HepG2 (cell line): Measurements from ENCODE around the gene SECTM1. TPM values are rescaled to one million over a fixed set of nuclear protein-coding genes. Genes with fewer than 3 reads are reported as not detected.

Experiments
- EP300 ChIP-seq, 3 experiments: sonication (generic) in 1 of 3; formaldehyde crosslinking in 1 of 3; IDR thresholded peaks; 2 replicates each; pipeline versions ENCODE4 v1.5.1 to v1.6.1; 2011 to 2020; ENCODE audit warnings: low read depth in 2 of 3, low read length in 2 of 3, borderline replicate concordance in 1 of 3, improper control_type of control experiment in 1 of 3, mild to moderate bottlenecking in 1 of 3, missing genetic modification reagents in 1 of 3, moderate library complexity in 1 of 3
- ETV6 ChIP-seq: sonication (generic); formaldehyde crosslinking; conservative IDR thresholded peaks from 2 replicates; pipeline ENCODE4 v1.4.0; 2020; ENCODE audit warnings: missing genetic modification reagents
- FIP1L1 ChIP-seq: fragments of 200-400 bp; formaldehyde crosslinking; IDR thresholded peaks from 2 replicates; pipeline ENCODE4 v1.6.1; 2018; ENCODE audit warnings: low read depth, mild to moderate bottlenecking, low read length, moderate library complexity, borderline replicate concordance; ENCODE audit not compliant: insufficient read depth
- FOSL2 ChIP-seq: sonication (generic); formaldehyde crosslinking; IDR thresholded peaks from 2 replicates; pipeline ENCODE4 v1.4.0; 2020; ENCODE audit warnings: missing genetic modification reagents
- KMT2B ChIP-seq: IDR thresholded peaks from 2 replicates; pipeline ENCODE4 v1.6.1; 2016; ENCODE audit warnings: missing genetic modification reagents, missing compliant biosample characterization
- MAFF ChIP-seq: IDR thresholded peaks from 2 replicates; pipeline ENCODE4 v1.6.1; 2011; ENCODE audit warnings: low read depth, low read length, improper control_type of control experiment
- NONO ChIP-seq, 2 experiments: fragments of 450-650 bp in 1 of 2; sonication (generic) in 1 of 2; formaldehyde crosslinking in 1 of 2; IDR thresholded peaks in 1 of 2; conservative IDR thresholded peaks in 1 of 2; 2 replicates each; pipeline versions ENCODE4 v1.6.1 to v1.8.0; 2017 to 2022; ENCODE audit warnings: mild to moderate bottlenecking in 1 of 2, missing genetic modification reagents in 1 of 2, moderate library complexity in 1 of 2
- TSC22D2 ChIP-seq: sonication (generic); formaldehyde crosslinking; IDR thresholded peaks from 2 replicates; pipeline ENCODE4 v1.5.1; 2020; ENCODE audit warnings: missing genetic modification reagents, mild to moderate bottlenecking, borderline replicate concordance
- ZNF333 ChIP-seq: sonication (generic); formaldehyde crosslinking; IDR thresholded peaks from 2 replicates; pipeline ENCODE4 v1.4.0; 2020; ENCODE audit warnings: mild to moderate bottlenecking, missing genetic modification reagents, borderline replicate concordance
- ZNF570 ChIP-seq: sonication (generic); formaldehyde crosslinking; IDR thresholded peaks from 2 replicates; pipeline ENCODE4 v1.4.0; 2020; ENCODE audit warnings: mild to moderate bottlenecking, missing genetic modification reagents, borderline replicate concordance
- polyA plus RNA-seq, 8 experiments: library from polyadenylated mRNA; depleted of rRNA in 3 of 8; stranded (reverse) in 7 of 8; unstranded in 1 of 8; fragments of >200 nt; fragmentation: Illumina TruSeq in 4 of 8; extraction: Trizol in 4 of 8; gene quantifications; 2 replicates each; pipeline versions ENCODE4 v1.2.1 to v1.2.3, GENCODE V29; 2011 to 2016; ENCODE audit warnings: low read depth in 4 of 8, missing spikeins in 1 of 8, mixed read lengths in 1 of 8; ENCODE audit not compliant: insufficient read depth in 1 of 8
- total RNA-seq, 5 experiments: library from RNA; depleted of rRNA; stranded (reverse); fragments of >200 nt; fragmentation: Illumina TruSeq; extraction: Trizol; gene quantifications; 2 replicates each; pipeline ENCODE4 v1.2.3, GENCODE V29; 2016; ENCODE audit warnings: low read depth in 1 of 5
- TF ChIP-seq, protein P1 (sequence below): sonication (generic); formaldehyde crosslinking; IDR thresholded peaks from 2 replicates; pipeline ENCODE4 v1.5.1; 2020; ENCODE audit warnings: mild to moderate bottlenecking, missing genetic modification reagents, moderate library complexity
- TF ChIP-seq, protein P2 (sequence below): sonication (generic); formaldehyde crosslinking; IDR thresholded peaks from 2 replicates; pipeline ENCODE4 v1.4.0; 2020; ENCODE audit warnings: missing genetic modification reagents, borderline replicate concordance
- TF ChIP-seq, protein P3 (sequence below): sonication (generic); formaldehyde crosslinking; IDR thresholded peaks from 2 replicates; pipeline ENCODE4 v1.8.0; 2022; ENCODE audit warnings: mild to moderate bottlenecking, missing genetic modification reagents, borderline replicate concordance
- TF ChIP-seq, protein P4 (sequence below): IDR thresholded peaks from 2 replicates; pipeline ENCODE4 v1.6.1; 2016; ENCODE audit warnings: mild to moderate bottlenecking, missing biosample characterization, missing genetic modification reagents
- TF ChIP-seq, protein P5 (sequence below), 2 experiments: sonication (generic) in 1 of 2; formaldehyde crosslinking in 1 of 2; IDR thresholded peaks; 2 replicates each; pipeline versions ENCODE4 v1.4.0 to v1.6.1; 2018 to 2020; ENCODE audit warnings: missing genetic modification reagents in 2 of 2, borderline replicate concordance in 1 of 2, low read depth in 1 of 2, mild to moderate bottlenecking in 1 of 2, missing biosample characterization in 1 of 2
- TF ChIP-seq, protein P6 (sequence below): IDR thresholded peaks from 2 replicates; pipeline ENCODE4 v1.6.1; 2012; ENCODE audit warnings: inconsistent platforms

The SECTM1 gene
- total and polyA plus RNA-seq, 2 of the 13 experiments (the other 11 are each of a cell fraction or from before 2014, with no cell fraction given) = 3.5 to 5.3 TPM

DNA sequence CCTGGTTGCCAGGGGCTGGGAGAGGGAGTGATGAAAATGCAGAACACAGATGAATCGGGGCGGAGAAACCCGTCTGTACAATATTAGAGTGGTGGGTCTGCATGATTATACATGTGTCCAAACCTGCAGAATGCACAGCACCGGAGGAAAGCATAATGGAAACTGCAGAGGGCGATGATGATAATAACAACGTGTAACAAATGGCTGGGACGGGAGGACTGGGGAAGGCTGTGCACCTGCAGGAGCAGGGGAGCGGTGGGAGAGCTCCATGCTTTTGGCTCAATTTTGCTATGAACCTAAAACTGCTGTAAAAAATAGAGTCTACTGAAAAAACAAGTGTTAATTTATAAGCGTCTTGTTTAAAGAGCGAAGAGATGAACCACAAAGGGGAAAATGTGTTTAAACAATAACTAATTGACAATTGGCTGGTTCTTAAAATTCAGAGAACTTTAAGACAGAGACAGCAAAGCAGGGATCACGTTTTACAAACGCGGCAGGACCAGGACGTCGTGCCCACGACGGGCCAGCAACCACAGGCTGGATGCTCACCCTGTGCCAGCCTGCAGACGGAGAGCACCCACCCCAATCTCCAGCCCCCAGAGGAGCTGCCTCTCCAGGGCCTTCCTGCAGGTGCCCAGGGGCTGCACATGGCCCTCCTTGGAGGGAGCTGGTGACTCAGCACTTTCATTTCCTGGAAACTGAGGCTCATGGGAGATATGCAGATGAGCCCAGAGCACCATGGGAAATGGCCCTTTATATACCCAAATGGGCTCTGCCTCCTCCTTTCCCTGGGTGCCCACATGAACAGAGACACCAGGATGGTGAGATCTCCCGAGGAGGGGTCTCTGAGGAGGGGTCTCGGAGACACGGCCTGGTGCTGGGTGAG is 25.1 kb upstream of the SECTM1 start, which contains the start of gene TEX19 (continued):
- TF ChIP-seq, protein P1, sequence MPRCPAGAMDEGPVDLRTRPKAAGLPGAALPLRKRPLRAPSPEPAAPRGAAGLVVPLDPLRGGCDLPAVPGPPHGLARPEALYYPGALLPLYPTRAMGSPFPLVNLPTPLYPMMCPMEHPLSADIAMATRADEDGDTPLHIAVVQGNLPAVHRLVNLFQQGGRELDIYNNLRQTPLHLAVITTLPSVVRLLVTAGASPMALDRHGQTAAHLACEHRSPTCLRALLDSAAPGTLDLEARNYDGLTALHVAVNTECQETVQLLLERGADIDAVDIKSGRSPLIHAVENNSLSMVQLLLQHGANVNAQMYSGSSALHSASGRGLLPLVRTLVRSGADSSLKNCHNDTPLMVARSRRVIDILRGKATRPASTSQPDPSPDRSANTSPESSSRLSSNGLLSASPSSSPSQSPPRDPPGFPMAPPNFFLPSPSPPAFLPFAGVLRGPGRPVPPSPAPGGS (CRISPR knock-in tag) = no peak
- peak; percentile 62 for TF ChIP-seq FOSL2 (CRISPR knock-in tag)
- 0 out of 2 replicates have a peak, but pooled peaks have one; percentile 61 for TF ChIP-seq TSC22D2 (CRISPR knock-in tag)
- TF ChIP-seq ZNF333 (CRISPR knock-in tag) = no peak
- TF ChIP-seq, protein P2, sequence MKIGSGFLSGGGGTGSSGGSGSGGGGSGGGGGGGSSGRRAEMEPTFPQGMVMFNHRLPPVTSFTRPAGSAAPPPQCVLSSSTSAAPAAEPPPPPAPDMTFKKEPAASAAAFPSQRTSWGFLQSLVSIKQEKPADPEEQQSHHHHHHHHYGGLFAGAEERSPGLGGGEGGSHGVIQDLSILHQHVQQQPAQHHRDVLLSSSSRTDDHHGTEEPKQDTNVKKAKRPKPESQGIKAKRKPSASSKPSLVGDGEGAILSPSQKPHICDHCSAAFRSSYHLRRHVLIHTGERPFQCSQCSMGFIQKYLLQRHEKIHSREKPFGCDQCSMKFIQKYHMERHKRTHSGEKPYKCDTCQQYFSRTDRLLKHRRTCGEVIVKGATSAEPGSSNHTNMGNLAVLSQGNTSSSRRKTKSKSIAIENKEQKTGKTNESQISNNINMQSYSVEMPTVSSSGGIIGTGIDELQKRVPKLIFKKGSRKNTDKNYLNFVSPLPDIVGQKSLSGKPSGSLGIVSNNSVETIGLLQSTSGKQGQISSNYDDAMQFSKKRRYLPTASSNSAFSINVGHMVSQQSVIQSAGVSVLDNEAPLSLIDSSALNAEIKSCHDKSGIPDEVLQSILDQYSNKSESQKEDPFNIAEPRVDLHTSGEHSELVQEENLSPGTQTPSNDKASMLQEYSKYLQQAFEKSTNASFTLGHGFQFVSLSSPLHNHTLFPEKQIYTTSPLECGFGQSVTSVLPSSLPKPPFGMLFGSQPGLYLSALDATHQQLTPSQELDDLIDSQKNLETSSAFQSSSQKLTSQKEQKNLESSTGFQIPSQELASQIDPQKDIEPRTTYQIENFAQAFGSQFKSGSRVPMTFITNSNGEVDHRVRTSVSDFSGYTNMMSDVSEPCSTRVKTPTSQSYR (CRISPR knock-in tag) = 0 out of 2 replicates have a peak, but pooled peaks have one; percentile 16
- TF ChIP-seq, protein P3, sequence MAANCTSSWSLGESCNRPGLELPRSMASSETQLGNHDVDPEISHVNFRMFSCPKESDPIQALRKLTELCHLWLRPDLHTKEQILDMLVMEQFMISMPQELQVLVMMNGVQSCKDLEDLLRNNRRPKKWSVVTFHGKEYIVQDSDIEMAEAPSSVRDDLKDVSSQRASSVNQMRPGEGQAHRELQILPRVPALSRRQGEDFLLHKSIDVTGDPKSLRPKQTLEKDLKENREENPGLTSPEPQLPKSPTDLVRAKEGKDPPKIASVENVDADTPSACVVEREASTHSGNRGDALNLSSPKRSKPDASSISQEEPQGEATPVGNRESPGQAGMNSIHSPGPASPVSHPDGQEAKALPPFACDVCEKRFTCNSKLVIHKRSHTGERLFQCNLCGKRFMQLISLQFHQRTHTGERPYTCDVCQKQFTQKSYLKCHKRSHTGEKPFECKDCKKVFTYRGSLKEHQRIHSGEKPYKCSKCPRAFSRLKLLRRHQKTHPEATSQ = no peak
- TF ChIP-seq, protein P4, sequence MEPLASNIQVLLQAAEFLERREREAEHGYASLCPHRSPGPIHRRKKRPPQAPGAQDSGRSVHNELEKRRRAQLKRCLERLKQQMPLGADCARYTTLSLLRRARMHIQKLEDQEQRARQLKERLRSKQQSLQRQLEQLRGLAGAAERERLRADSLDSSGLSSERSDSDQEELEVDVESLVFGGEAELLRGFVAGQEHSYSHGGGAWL (CRISPR knock-in tag) = peak; percentile 75
- TF ChIP-seq KMT2B (CRISPR knock-in tag) = peak; percentile 44; the same call in 1 of the 2 replicates
- TF ChIP-seq, protein P5, sequence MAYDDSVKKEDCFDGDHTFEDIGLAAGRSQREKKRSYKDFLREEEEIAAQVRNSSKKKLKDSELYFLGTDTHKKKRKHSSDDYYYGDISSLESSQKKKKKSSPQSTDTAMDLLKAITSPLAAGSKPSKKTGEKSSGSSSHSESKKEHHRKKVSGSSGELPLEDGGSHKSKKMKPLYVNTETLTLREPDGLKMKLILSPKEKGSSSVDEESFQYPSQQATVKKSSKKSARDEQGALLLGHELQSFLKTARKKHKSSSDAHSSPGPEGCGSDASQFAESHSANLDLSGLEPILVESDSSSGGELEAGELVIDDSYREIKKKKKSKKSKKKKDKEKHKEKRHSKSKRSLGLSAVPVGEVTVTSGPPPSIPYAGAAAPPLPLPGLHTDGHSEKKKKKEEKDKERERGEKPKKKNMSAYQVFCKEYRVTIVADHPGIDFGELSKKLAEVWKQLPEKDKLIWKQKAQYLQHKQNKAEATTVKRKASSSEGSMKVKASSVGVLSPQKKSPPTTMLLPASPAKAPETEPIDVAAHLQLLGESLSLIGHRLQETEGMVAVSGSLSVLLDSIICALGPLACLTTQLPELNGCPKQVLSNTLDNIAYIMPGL (CRISPR knock-in tag; IDR thresholded peaks at IDR 0.05; ENCODE audit: borderline replicate concordance in 1 of 2, low read depth in 1 of 2) = peak in 1 of 2 experiments; percentile 29; a peak in 2 of 4 replicates
- TF ChIP-seq ETV6 = 0 out of 2 replicates have a peak, but pooled peaks have one; percentile 42
- TF ChIP-seq EP300 (IDR thresholded peaks at IDR 0.05; ENCODE audit: low read depth in 2 of 2, low read length in 2 of 2) = no peak
- TF ChIP-seq EP300 (CRISPR knock-in tag; IDR thresholded peaks at IDR 0.05; ENCODE audit: borderline replicate concordance) = 0 out of 2 replicates have a peak, but pooled peaks have one; percentile 34
- TF ChIP-seq ZNF570 (CRISPR knock-in tag) = no peak
- TF ChIP-seq FIP1L1 = no peak
- no peak for TF ChIP-seq NONO (IDR thresholded peaks at IDR 0.05)
- 0 out of 2 replicates have a peak, but pooled peaks have one; percentile 24 for TF ChIP-seq NONO (CRISPR knock-in tag; conservative IDR thresholded peaks at IDR 0.05)
- peak; percentile 76 for TF ChIP-seq MAFF
- TF ChIP-seq, protein P6, sequence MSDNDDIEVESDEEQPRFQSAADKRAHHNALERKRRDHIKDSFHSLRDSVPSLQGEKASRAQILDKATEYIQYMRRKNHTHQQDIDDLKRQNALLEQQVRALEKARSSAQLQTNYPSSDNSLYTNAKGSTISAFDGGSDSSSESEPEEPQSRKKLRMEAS = peak; percentile 85
